ENCODE data around the gene TEK. TPM values are rescaled to one million over a fixed set of nuclear protein-coding genes. Genes with fewer than 3 reads are reported as not detected.

TEK gene
- total and polyA plus RNA-seq, 2 donors (not counting 1 experiment from before 2014, with no cell fraction given) = not detected

GRCh38 chr9:27133817-27134216 is 24.8 kb downstream of the TEK start:
- Histone ChIP-seq H3K27ac (ENCODE audit: low read length in 2 of 2) (no peak overlapping the region), H3K4me2 (replicated peaks; ENCODE audit: low read depth, low read length, poor library complexity, severe bottlenecking) (no peak overlapping the region), H3K4me3 (ENCODE audit: control extremely low read depth in 1 of 5, extremely low read depth in 1 of 5, insufficient read depth in 1 of 5, low read depth in 2 of 5, low read length in 4 of 5) (no peak overlapping the region), H3K4me1 (ENCODE audit: control insufficient read depth in 2 of 2, insufficient read depth in 2 of 2, low read length in 2 of 2) (no peaks in the 10 kb centered on the region), H3K9me3 (ENCODE audit: control extremely low read depth in 1 of 3, control insufficient read depth in 2 of 3, insufficient read depth in 1 of 3, low read length in 2 of 3) (peaks cover 0 to 6% (median 0%) of the 10 kb centered on the region in 3 donors), H3K9ac (ENCODE audit: low read length) (no peak overlapping the region), H3K79me2 (ENCODE audit: control insufficient read depth, insufficient read depth, low read length) (no peaks in the 10 kb centered on the region), H3K36me3 (replicated peaks in 1 of 2; ENCODE audit: control extremely low read depth in 1 of 2, control insufficient read depth in 1 of 2, extremely low read depth in 1 of 2, insufficient read depth in 2 of 2, low read length in 1 of 2) (no peaks in the 10 kb centered on the region), H2AFZ (ENCODE audit: insufficient read depth, low read depth, low read length, poor library complexity, severe bottlenecking) (no peak overlapping the region), H4K20me1 (ENCODE audit: control insufficient read depth, insufficient read depth, low read length, poor library complexity, severe bottlenecking) (no peaks in the 10 kb centered on the region), H3K27me3 (replicated peaks in 1 of 4; ENCODE audit: control extremely low read depth in 1 of 4, control insufficient read depth in 3 of 4, insufficient read depth in 4 of 4, low read length in 3 of 4) (no peaks in the 10 kb centered on the region)
- Mint-ChIP-seq H3K27me3 (no peaks in the 10 kb centered on the region), H3K9me3 (ENCODE audit: insufficient read depth) (peaks cover 4% of the 10 kb centered on the region), H3K4me1 (no peaks in the 10 kb centered on the region), H3K4me3 (no peak overlapping the region), H3K27ac (no peak overlapping the region)
- ChIA-PET CTCF (no interaction called here), POLR2A (no interaction called here)
- WGBS (ENCODE audit: insufficient coverage) = 73% methylated on average over 3 of the region's 4 CpGs
- intact Hi-C loops (cut with micrococcal nuclease) = no loop called here
- no peak for TF ChIP-seq EZH2 (IDR thresholded peaks at IDR 0.05; ENCODE audit: borderline replicate concordance, insufficient read depth, low read depth, low read length, poor library complexity, severe bottlenecking)
- TF ChIP-seq CTCF (IDR thresholded peaks at IDR 0.05) = no peak
- no peak for DNase-seq
- no peak for ATAC-seq (ENCODE audit: low read depth)

GRCh38 chr9:27142299-27142930 is 33.4 kb downstream of the TEK start:
- TF ChIP-seq CTCF (IDR thresholded peaks at IDR 0.05) = no peak
- intact Hi-C loops (cut with micrococcal nuclease) = no loop called here
- Histone ChIP-seq H3K27ac (ENCODE audit: low read length in 2 of 2) (no peak overlapping the region), H3K27me3 (replicated peaks in 1 of 4; ENCODE audit: control extremely low read depth in 1 of 4, control insufficient read depth in 3 of 4, insufficient read depth in 4 of 4, low read length in 3 of 4) (no peaks in the 10 kb centered on the region), H4K20me1 (ENCODE audit: control insufficient read depth, insufficient read depth, low read length, poor library complexity, severe bottlenecking) (no peaks in the 10 kb centered on the region), H2AFZ (ENCODE audit: insufficient read depth, low read depth, low read length, poor library complexity, severe bottlenecking) (no peak overlapping the region), H3K79me2 (ENCODE audit: control insufficient read depth, insufficient read depth, low read length) (no peaks in the 10 kb centered on the region), H3K4me3 (ENCODE audit: control extremely low read depth in 1 of 5, extremely low read depth in 1 of 5, insufficient read depth in 1 of 5, low read depth in 2 of 5, low read length in 4 of 5) (no peak overlapping the region), H3K4me2 (replicated peaks; ENCODE audit: low read depth, low read length, poor library complexity, severe bottlenecking) (no peak overlapping the region), H3K9me3 (ENCODE audit: control extremely low read depth in 1 of 3, control insufficient read depth in 2 of 3, insufficient read depth in 1 of 3, low read length in 2 of 3) (peaks cover 0 to 11% (median 0%) of the 10 kb centered on the region in 3 donors), H3K9ac (ENCODE audit: low read length) (no peak overlapping the region), H3K36me3 (replicated peaks in 1 of 2; ENCODE audit: control extremely low read depth in 1 of 2, control insufficient read depth in 1 of 2, extremely low read depth in 1 of 2, insufficient read depth in 2 of 2, low read length in 1 of 2) (no peaks in the 10 kb centered on the region), H3K4me1 (ENCODE audit: control insufficient read depth in 2 of 2, insufficient read depth in 2 of 2, low read length in 2 of 2) (no peaks in the 10 kb centered on the region)
- Mint-ChIP-seq H3K27me3 (no peaks in the 10 kb centered on the region), H3K9me3 (ENCODE audit: insufficient read depth) (peaks cover 4% of the 10 kb centered on the region), H3K27ac (no peak overlapping the region), H3K4me1 (no peaks in the 10 kb centered on the region), H3K4me3 (no peak overlapping the region)
- WGBS (ENCODE audit: insufficient coverage) = 83% methylated on average over 3 of the region's 7 CpGs
- ATAC-seq (ENCODE audit: low read depth) (no peak), DNase-seq (no peak)
- POLR2A ChIA-PET = no interaction called here
- CTCF ChIA-PET = no interaction called here
